MV-4-11 (cell line): Measurements from ENCODE around the gene SMIM22.

ENCODE experiments used
- DNase-seq: peaks from one replicate; lab custom pipeline; 2025; lab: John Stamatoyannopoulos, UW

The SMIM22 gene, protein sequence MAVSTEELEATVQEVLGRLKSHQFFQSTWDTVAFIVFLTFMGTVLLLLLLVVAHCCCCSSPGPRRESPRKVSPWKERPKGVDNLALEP

GRCh38 chr16:4795181-4795827 lies at the start of gene SMIM22:
Gene SMIM22 (plus strand): TSS chr16:4795369. CDS start chr16:4795735, 366 bp downstream.
- no peak for DNase-seq

GRCh38 chr16:4746215-4746614 lies 49.0 kb upstream of the SMIM22 start:
- DNase-seq = no peak

DNA sequence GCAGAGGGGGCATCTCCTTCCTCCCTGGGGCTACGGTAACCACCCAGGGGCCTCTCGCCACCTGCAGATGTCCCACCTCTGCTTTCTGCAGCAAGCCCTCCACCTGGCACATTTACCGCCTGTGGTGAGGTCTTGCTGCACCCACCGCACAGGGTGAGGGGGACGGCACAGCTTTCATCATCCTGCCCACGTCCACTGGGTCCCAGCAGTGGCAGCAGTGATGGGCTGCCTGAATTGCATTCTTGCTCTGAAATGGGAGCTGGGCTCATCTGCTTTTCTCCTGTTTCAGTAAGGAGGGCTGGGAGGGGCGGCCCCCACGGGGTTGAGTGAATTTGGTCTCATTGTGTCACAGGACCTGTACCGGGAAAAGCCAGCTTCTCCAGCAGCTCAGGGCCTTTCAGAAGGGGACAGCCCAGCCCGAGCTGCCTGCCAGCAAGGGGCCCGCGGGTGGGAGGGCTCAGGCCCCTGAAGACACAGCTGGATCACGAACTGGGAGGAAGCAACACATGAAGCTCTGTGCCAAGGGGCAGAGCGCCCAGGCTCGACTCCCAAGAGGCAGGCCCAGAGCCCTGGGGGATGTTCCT lies 48.1 kb upstream of the SMIM22 start:
- DNase-seq = no peak

DNA sequence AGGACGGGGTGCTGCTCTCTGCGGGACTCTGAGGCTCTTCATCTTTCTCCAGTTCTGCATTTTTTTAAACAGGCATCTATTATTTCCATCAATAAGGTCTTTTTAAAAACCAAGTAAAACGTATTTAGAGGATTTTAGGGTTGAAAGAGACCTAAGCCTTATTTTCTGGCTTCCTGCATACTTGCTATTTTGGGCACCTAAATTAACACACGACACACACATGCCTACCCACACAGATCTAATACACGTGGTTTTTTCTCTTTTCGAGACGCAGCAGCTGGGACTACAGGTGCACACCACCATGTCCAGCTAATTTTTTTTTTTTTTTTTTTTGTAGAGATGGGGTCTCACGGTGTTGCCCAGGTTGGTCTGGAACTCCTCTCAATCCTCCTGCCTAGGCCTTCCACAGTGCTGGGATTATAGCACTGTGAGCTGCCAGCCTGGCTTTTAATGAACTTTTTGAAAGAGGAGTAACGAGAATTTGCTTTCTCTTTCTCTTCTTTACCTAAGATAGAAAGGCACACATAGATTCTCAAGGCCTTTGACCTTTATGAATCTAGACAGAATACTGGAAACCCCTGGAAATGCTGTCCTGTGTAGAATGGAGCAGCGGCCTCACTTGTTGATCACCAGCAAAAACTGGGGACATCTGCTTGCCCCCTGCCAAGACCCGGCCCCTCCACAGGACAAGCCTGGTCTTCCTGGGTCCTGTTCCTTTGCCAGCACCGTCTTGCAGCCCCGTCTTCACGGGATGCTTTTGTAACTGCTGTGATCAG lies 47.1 kb upstream of the SMIM22 start:
- no peak for DNase-seq

DNA sequence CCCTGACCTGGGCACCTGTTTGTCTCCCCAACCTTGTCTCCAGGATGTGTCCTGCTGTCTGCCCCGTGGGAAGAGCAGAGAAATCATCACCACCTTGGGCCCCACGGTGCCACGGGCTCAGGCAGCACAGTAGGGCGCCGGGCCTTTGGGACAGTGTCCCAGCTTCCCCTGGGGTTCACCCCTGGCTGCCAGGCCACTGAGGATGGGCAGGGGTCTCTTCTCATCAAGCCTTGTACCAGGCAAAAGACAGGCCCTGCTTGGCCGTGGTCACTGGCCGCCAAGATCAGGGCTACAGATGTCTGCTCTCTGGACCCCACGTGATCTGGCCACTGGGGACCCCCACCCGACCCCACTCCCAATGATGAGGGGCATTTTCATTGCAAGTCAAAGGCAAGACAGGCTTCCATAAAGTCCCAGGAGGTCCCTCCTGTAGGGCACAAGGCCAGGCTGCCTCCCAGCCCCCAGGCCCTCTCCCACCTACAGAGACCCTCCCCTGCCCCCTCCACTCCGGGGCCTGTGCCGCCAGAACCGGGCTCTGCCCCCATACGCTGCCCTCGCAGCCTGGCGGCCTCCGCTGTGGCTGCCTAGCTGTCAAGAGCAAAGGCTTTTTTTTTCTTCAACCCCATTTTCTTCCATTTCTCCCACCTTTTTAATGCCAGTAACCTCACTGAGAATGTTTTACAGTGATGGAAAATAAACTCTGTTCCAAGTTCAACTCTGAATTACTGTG lies 46.3 kb upstream of the SMIM22 start:
- no peak for DNase-seq

DNA sequence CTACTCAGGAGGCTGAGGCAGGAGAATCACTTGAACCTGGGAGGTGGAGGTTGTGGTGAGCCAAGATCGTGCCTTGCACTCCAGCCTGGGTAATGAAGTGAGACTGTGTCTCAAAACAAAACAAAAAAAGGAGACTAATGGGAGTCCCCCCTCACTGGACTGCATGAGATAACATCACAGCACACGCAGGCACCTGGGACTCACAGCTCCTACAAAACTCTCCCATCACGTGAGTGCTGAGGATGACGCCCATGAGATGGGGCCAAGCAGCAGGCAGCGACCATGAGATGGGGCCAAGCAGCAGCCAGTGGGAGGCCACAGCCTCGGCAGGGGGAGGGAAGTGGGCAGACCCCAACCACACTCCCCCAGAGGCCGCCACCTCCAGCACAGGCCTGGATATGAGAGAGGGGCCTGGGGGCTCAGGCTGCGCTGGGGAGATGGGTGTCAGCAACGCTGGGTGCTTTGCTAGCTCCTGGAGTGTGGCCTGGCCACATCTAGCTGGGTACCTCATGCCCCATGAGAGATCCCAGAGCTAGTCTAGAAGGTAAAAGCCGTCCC lies 45.4 kb upstream of the SMIM22 start:
- DNase-seq = no peak

DNA sequence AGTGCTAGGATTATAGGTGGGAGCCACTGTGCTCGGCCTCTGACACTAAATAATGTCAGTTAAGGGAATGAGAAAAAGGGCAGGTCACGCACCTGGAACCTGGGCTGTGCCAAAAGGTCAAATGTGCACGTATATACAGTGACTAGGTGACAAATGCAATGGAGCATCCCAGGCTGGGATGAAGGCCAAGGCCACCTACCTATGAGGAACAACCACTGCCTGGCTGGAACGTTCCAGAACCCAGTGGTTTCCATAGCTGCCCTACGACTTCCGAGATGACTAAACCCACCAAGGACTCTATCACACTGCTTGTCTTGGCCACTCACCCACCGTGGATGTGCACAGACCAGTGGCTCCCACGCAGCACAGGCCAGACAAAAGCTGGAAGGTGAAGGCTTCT lies 44.3 kb upstream of the SMIM22 start:
- no peak for DNase-seq

DNA sequence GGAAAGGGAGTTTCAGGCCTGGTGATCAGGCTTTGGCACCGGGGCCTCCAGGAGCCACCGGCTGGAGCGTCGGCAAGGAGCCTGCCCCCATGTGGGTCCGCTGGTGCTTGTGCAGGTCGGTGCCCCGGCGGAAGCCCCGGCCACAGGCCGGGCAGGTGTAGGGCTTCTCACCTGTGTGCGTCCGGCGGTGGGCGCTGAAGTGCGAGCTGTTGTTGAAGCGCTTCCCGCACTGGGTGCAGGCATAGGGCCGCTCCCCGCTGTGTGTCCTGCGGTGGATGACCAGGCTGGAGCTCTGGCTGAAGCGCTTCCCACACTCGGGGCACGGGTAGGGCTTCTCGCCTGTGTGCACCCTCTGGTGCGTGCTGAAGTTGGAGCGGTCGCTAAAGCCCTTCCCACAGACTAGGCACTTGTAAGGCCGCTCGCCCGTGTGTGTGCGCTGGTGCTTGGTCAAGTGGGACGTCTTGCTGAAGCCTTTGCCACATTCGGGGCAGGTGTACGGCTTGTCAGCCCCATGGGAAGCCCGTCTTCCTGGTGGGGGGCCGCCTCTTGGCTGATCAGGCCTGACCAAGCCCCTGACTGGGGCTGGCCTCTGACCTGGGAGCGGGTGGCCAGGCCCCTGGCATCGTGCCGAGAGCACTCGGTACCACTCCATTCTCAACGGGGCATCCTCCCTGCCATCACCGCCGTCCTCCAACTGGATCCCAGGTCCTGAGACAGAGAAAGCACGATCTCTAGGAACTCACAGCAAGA lies 42.6 kb upstream of the SMIM22 start:
- no peak for DNase-seq

- DNase-seq = no peak
Observed at GRCh38 chr16:4753227-4753626, 41.9 kb upstream of the SMIM22 start.

- no peak for DNase-seq
Observed at GRCh38 chr16:4754865-4755264, 40.3 kb upstream of the SMIM22 start.

DNA sequence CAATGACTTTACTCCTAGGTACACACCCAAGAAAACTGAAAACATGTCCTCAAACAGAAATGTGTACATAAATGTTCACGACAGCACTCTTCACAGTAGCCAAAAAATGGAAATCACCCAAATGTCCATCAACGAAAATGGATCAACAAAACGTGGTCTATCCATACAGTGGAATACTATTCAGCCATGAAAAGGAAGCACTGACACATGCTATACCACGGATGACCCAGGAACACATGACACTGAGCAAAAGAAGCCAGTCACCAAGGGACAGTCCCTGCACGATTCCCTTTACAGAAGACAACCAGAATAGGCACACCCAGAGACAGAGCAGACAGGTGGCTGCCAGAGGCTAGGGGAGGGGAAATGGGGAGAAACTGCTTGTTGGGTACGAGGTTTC lies 39.5 kb upstream of the SMIM22 start:
- DNase-seq = no peak

- no peak for DNase-seq
Observed at GRCh38 chr16:4760221-4760910, 34.8 kb upstream of the SMIM22 start.

DNA sequence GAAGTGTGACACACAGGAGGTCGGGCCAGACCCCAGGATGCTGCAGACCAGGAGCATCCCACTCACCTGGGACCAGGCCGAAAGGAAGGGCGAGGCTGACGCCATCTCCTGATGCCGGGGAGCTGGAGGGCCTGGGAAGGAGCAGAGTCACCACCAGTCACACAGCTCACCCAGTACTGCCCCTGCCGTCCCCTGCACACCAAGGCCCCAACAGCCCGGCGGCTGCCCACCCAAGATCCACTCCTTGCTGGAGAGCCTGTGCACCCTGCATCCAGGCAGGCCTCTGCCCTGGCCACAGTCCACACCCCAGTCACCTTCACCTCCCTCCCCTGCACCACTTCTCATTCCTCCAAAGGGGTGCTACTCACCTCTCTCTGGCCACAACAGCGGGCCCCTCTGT lies 33.0 kb upstream of the SMIM22 start:
- DNase-seq = no peak

- peak; percentile 41 for DNase-seq
Observed at GRCh38 chr16:4763791-4764190, 31.4 kb upstream of the SMIM22 start.

GRCh38 chr16:4765511-4766474 lies 29.4 kb upstream of the SMIM22 start:
- DNase-seq = no peak

- peak; percentile 94 for DNase-seq
Observed at GRCh38 chr16:4766875-4767628, 28.1 kb upstream of the SMIM22 start, which contains the start of gene ZNF500. Gene ZNF500 (minus strand): TSS chr16:4767162. CDS start chr16:4765978, 1,184 bp downstream.

GRCh38 chr16:4767872-4768548 lies 27.2 kb upstream of the SMIM22 start:
- peak; percentile 53 for DNase-seq
